Endothelial cell of umbilical vein (primary cell): ENCODE results near the gene RABL6. TPM values are rescaled to one million over a fixed set of nuclear protein-coding genes. Genes with fewer than 3 reads are reported as not detected.

Experiments
- BruUV-seq: library from RNA; stranded (reverse); fragments of 400-500 nt; replicated peaks from 2 replicates; lab custom pipeline; 2021; lab: Mats Ljungman, UMichigan
- CTCF ChIA-PET: fragments of 300-600, 350-600 bp; sonication (Branson Sonifier 250); formaldehyde crosslinking; loops from one replicate; lab custom pipeline; 2021; ENCODE audit warnings: antibody characterized with exemption, inconsistent platforms; lab: Charles Lee
- POLR2A ChIA-PET: fragments of 300-600, 350-600 bp; sonication (Branson Sonifier 250); formaldehyde crosslinking; loops from one replicate; lab custom pipeline; 2021; ENCODE audit warnings: antibody characterized with exemption, inconsistent platforms; lab: Charles Lee
- DNase-seq: peaks from one replicate; pipeline ENCODE4 v3.0.0-alpha.2; 2011; ENCODE audit warnings: low read depth, low spot score
- FAIRE-seq: peaks from 2 replicates; lab custom pipeline; 2011; peaks lifted over from hg19 to GRCh38; lab: Jason Lieb, UNC
- H2AFZ ChIP-seq: 2 replicates; pipeline ENCODE4 v1.6.0; 2012; ENCODE audit warnings: low read depth, low read length, control low read depth, inconsistent platforms
- H3K27ac ChIP-seq: 2 replicates; pipeline ENCODE4 v1.5.1; 2011; ENCODE audit warnings: low read depth, mild to moderate bottlenecking, control low read depth, low read length, moderate library complexity; ENCODE audit not compliant: insufficient read depth
- H3K27me3 ChIP-seq, 2 experiments: 2 replicates each; pipeline versions ENCODE4 v1.6.0 to v1.6.1; 2011; ENCODE audit warnings: low read length in 2 of 2, mixed read lengths in 1 of 2; ENCODE audit not compliant: control insufficient read depth in 2 of 2, insufficient read depth in 2 of 2
- H3K36me3 ChIP-seq, 2 experiments: 2 replicates in 1 of 2; 3 replicates in 1 of 2; pipeline ENCODE4 v1.5.1; 2011; ENCODE audit warnings: low read length in 2 of 2, mild to moderate bottlenecking in 1 of 2, moderate library complexity in 1 of 2; ENCODE audit not compliant: control insufficient read depth in 2 of 2, insufficient read depth in 2 of 2; ENCODE audit errors: extremely low read depth in 1 of 2
- H3K4me1 ChIP-seq: 3 replicates; pipeline ENCODE4 v1.5.1; 2011; ENCODE audit warnings: mild to moderate bottlenecking, low read length; ENCODE audit not compliant: control insufficient read depth, insufficient read depth; ENCODE audit errors: extremely low read depth
- H3K4me2 ChIP-seq: 2 replicates; pipeline ENCODE4 v1.6.1; 2011; ENCODE audit warnings: low read length, control low read depth, mixed read lengths; ENCODE audit not compliant: insufficient read depth
- H3K4me3 ChIP-seq, 3 experiments: fragments of 200-600 bp in 1 of 3; sonication (generic), shearing (Covaris generic) in 1 of 3; replicated peaks in 1 of 3; 2 replicates each; pipeline ENCODE4 v1.5.1; 2011 to 2016; ENCODE audit warnings: control low read depth in 3 of 3, low read length in 3 of 3, mild to moderate bottlenecking in 2 of 3, inconsistent platforms in 1 of 3, low read depth in 1 of 3, moderate library complexity in 1 of 3; ENCODE audit not compliant: insufficient read depth in 1 of 3
- H3K79me2 ChIP-seq: 2 replicates; pipeline ENCODE4 v1.6.0; 2012; ENCODE audit warnings: low read length, inconsistent platforms; ENCODE audit not compliant: control insufficient read depth, insufficient read depth
- H3K9ac ChIP-seq: replicated peaks from 2 replicates; pipeline ENCODE3; 2011; ENCODE audit warnings: low read length, control low read depth; ENCODE audit not compliant: insufficient read depth; ENCODE audit errors: extremely low read depth
- H3K9me1 ChIP-seq: replicated peaks from 3 replicates; pipeline ENCODE4 v1.6.0; 2011; ENCODE audit warnings: mild to moderate bottlenecking, low read length; ENCODE audit not compliant: control insufficient read depth, insufficient read depth; ENCODE audit errors: extremely low read depth
- H3K9me3 ChIP-seq: replicated peaks from 2 replicates; pipeline ENCODE4 v1.5.1; 2012; ENCODE audit warnings: low read length, inconsistent platforms; ENCODE audit not compliant: control insufficient read depth, insufficient read depth
- H4K20me1 ChIP-seq: replicated peaks from 2 replicates; pipeline ENCODE3; 2011; ENCODE audit warnings: mild to moderate bottlenecking, low read length; ENCODE audit not compliant: control insufficient read depth, insufficient read depth; ENCODE audit errors: extremely low read depth
- EZH2 ChIP-seq: IDR thresholded peaks from 2 replicates; pipeline ENCODE4 v1.6.1; 2012; ENCODE audit warnings: borderline replicate concordance, low read depth, mild to moderate bottlenecking, moderate library complexity, low read length, inconsistent platforms; ENCODE audit not compliant: severe bottlenecking
- FOS ChIP-seq: IDR thresholded peaks from 2 replicates; pipeline ENCODE4 v1.6.1; 2011; ENCODE audit warnings: mild to moderate bottlenecking, low read length, moderate library complexity, borderline replicate concordance; ENCODE audit not compliant: insufficient read depth
- GATA2 ChIP-seq: IDR thresholded peaks from 2 replicates; pipeline ENCODE4 v1.7.0; 2011; ENCODE audit warnings: low read depth, mild to moderate bottlenecking, moderate library complexity, mixed read lengths, low read length; ENCODE audit not compliant: insufficient read length, insufficient read depth
- JUN ChIP-seq: IDR thresholded peaks from 2 replicates; pipeline ENCODE4 v1.6.1; 2011; ENCODE audit warnings: borderline replicate concordance, low read depth; ENCODE audit not compliant: insufficient read length, insufficient read depth
- MYC ChIP-seq: IDR thresholded peaks from one replicate; pipeline ENCODE4 v1.6.1; 2011; ENCODE audit warnings: mild to moderate bottlenecking, low read depth, low read length
- POLR2A ChIP-seq: IDR thresholded peaks from 2 replicates; pipeline ENCODE4 v1.6.1; 2012; ENCODE audit warnings: low read depth, mild to moderate bottlenecking, control low read depth, low read length
- POLR2AphosphoS5 ChIP-seq: IDR thresholded peaks from 2 replicates; pipeline ENCODE4 v1.6.1; 2012; ENCODE audit warnings: low read depth, mild to moderate bottlenecking, control low read depth, low read length, moderate library complexity; ENCODE audit not compliant: insufficient read depth
- dilution Hi-C: fragments of 300-500 bp; cut with MboI; formaldehyde crosslinking; loops from one replicate; pipeline ENCODE4 v1.15.0; 2019; ENCODE audit warnings: low sequenced_read_pairs; ENCODE audit not compliant: extremely low pct_ligation_motif_present
- intact Hi-C: fragments of 100-400 bp; cut with micrococcal nuclease; formaldehyde crosslinking; loops from one replicate; pipeline ENCODE4 v1.10.0; 2022
- polyA plus RNA-seq, 4 experiments: library from polyadenylated mRNA; depleted of rRNA in 3 of 4; stranded (reverse) in 3 of 4; unstranded in 1 of 4; fragments of >200 nt; gene quantifications; 2 replicates each; pipeline versions ENCODE4 v1.2.1 to v1.2.3, GENCODE V29; 2011 to 2012; ENCODE audit warnings: missing spikeins in 1 of 4
- total RNA-seq: library from RNA; stranded (reverse); gene quantifications from 2 replicates; pipeline ENCODE4 v1.2.3, GENCODE V29; 2021
- TF ChIP-seq, protein P1 (sequence below): IDR thresholded peaks from 2 replicates; pipeline ENCODE4 v1.6.1; 2011; ENCODE audit not compliant: insufficient read depth, insufficient read length
- TF ChIP-seq, protein P2 (sequence below), 2 donors: IDR thresholded peaks; 1 replicate in 1 of 2; 2 replicates in 1 of 2; pipeline ENCODE4 v1.5.1; 2011; ENCODE audit warnings: low read length in 2 of 2, mild to moderate bottlenecking in 2 of 2, moderate library complexity in 2 of 2, control low read depth in 1 of 2, inconsistent platforms in 1 of 2, low read depth in 1 of 2; ENCODE audit not compliant: insufficient read depth in 1 of 2; ENCODE audit errors: extremely low read depth in 1 of 2

Gene RABL6
- total and polyA plus RNA-seq, 2 donors (not counting 3 experiments of a cell fraction or from before 2014, with no cell fraction given), result 60.8 to 112 TPM

DNA sequence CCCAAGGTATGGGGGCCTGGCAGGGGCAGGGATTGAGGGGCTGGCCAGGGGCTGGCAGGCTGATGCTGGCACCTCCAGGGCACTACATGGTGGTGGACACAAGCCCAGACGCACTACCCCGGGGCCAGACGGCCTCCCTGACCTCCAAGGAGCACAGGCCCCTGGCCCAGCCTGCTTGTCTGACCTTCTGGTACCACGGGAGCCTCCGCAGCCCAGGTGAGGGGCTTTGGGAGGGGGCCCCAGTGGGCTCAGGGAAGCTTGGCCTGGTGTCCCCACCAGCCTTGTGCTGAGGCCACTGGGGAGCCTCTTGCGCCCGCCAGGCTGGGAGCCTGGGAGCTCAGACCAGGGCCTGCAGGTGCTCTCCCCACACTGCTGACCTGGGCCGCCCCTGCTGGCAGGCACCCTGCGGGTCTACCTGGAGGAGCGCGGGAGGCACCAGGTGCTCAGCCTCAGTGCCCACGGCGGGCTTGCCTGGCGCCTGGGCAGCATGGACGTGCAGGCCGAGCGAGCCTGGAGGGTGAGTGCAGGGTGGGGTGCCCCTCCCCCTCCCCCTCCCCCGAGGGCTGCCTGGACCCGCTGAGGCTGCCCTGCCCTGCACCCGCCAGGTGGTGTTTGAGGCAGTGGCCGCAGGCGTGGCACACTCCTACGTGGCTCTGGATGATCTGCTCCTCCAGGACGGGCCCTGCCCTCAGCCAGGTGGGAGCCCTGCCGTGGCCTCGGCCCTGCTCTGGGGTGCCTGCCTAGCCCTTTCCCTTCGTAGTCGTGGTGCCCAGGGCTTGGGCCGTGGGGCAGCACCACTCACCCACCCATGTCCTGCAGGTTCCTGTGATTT lies 50.0 kb downstream of the RABL6 start:
- ChIA-PET POLR2A (no interaction called here), CTCF (no interaction called here)
- BruUV-seq, result no TSS peak
- peak; percentile 10 for TF ChIP-seq POLR2AphosphoS5
- TF ChIP-seq FOS, result no peak
- no peak for TF ChIP-seq MYC
- Histone ChIP-seq H3K9me3 (no peaks in the 10 kb centered on the region), H4K20me1 (no peaks in the 10 kb centered on the region), H3K36me3 (peaks cover 0 to 11% of the 10 kb centered on the region in 2 experiments), H3K9me1 (no peaks in the 10 kb centered on the region), H3K4me2 (no peak overlapping the region), H3K4me3 (no peak overlapping the region), H3K79me2 (no peaks in the 10 kb centered on the region), H2AFZ (no peak overlapping the region), H3K9ac (no peak overlapping the region), H3K27ac (no peak overlapping the region), H3K4me1 (no peaks in the 10 kb centered on the region), H3K27me3 (no peaks in the 10 kb centered on the region)
- FAIRE-seq (no peak), DNase-seq (no peak)
- dilution Hi-C loops, result no loop called here
- intact Hi-C loops, result no loop called here

DNA sequence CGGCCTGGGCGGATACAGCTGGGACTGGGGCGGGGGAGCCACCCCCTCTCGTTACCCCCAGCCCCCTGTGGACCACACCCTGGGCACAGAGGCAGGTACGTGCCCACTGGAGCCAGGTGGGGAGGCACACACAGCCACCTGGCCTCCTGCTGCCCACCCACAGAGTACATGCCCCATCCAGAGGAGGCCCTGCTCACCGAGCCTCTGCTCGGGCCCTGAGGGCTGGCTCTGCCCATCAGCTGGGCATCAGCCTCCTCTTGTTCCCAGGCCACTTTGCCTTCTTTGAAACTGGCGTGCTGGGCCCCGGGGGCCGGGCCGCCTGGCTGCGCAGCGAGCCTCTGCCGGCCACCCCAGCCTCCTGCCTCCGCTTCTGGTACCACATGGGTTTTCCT lies 50.7 kb downstream of the RABL6 start:
- intact Hi-C loops, result no loop called here
- Histone ChIP-seq H3K4me1 (no peaks in the 10 kb centered on the region), H3K27ac (no peak overlapping the region), H2AFZ (no peak overlapping the region), H3K9me3 (no peaks in the 10 kb centered on the region), H3K36me3 (peaks cover 3 to 18% of the 10 kb centered on the region in 2 experiments), H3K79me2 (no peaks in the 10 kb centered on the region), H3K9ac (no peak overlapping the region), H3K4me3 (no peak overlapping the region), H3K27me3 (no peaks in the 10 kb centered on the region), H3K4me2 (no peak overlapping the region), H4K20me1 (no peaks in the 10 kb centered on the region), H3K9me1 (no peaks in the 10 kb centered on the region)
- DNase-seq, result no peak
- POLR2A ChIA-PET, result no interaction called here
- no TSS peak for BruUV-seq
- FAIRE-seq, result no peak
- CTCF ChIA-PET, result no interaction called here
- TF ChIP-seq FOS (no peak), JUN (no peak), POLR2AphosphoS5 (no peak), EZH2 (no peak), MYC (no peak), GATA2 (no peak), POLR2A (no peak)
- TF ChIP-seq, protein P1, sequence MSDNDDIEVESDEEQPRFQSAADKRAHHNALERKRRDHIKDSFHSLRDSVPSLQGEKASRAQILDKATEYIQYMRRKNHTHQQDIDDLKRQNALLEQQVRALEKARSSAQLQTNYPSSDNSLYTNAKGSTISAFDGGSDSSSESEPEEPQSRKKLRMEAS, result no peak
- TF ChIP-seq, protein P2, sequence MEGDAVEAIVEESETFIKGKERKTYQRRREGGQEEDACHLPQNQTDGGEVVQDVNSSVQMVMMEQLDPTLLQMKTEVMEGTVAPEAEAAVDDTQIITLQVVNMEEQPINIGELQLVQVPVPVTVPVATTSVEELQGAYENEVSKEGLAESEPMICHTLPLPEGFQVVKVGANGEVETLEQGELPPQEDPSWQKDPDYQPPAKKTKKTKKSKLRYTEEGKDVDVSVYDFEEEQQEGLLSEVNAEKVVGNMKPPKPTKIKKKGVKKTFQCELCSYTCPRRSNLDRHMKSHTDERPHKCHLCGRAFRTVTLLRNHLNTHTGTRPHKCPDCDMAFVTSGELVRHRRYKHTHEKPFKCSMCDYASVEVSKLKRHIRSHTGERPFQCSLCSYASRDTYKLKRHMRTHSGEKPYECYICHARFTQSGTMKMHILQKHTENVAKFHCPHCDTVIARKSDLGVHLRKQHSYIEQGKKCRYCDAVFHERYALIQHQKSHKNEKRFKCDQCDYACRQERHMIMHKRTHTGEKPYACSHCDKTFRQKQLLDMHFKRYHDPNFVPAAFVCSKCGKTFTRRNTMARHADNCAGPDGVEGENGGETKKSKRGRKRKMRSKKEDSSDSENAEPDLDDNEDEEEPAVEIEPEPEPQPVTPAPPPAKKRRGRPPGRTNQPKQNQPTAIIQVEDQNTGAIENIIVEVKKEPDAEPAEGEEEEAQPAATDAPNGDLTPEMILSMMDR (IDR thresholded peaks at IDR 0.05; ENCODE audit: extremely low read depth in 1 of 2, insufficient read depth in 1 of 2, low read depth in 1 of 2, low read length in 2 of 2), result no peak
- dilution Hi-C loops, result no loop called here
